GM12878 (cell line): ENCODE measurements around the gene TBCD. TPM values are rescaled to one million over a fixed set of nuclear protein-coding genes. Genes with fewer than 3 reads are reported as not detected.

ENCODE experiments used
- ATAC-seq: fragments of 200-7000 bp; cut with Tn5 transposase; 3 replicates; pipeline ENCODE4 v1.9.1; 2020; ENCODE audit warnings: mild to moderate bottlenecking, moderate library complexity
- BruUV-seq: library from RNA; stranded (reverse); fragments of 400-500 nt; replicated peaks from 2 replicates; lab custom pipeline; 2021; lab: Mats Ljungman, UMichigan
- CTCF ChIA-PET: fragments of 300-600 bp; sonication (Branson Sonifier 250); formaldehyde crosslinking; extraction: SDS; loops from one replicate; lab custom pipeline; 2021; ENCODE audit warnings: inconsistent platforms; lab: Yijun Ruan, JAX
- POLR2A ChIA-PET: fragments of 350-600 bp; formaldehyde crosslinking; extraction: SDS; loops from one replicate; lab custom pipeline; 2021; ENCODE audit warnings: inconsistent platforms; lab: Charles Lee
- RAD21 ChIA-PET: fragments of 300-600 bp; sonication (Branson Sonifier 250); formaldehyde crosslinking; loops from one replicate; lab custom pipeline; 2023; ENCODE audit warnings: antibody characterized with exemption; ENCODE audit not compliant: unreplicated experiment; lab: Charles Lee
- SMC1A ChIA-PET: fragments of 300-600 bp; sonication (Branson Sonifier 250); formaldehyde crosslinking; loops from one replicate; lab custom pipeline; 2023; ENCODE audit not compliant: unreplicated experiment, uncharacterized antibody; lab: Charles Lee
- DNase-seq: peaks from one replicate; pipeline ENCODE4 v3.0.0-alpha.2; 2011; ENCODE audit warnings: low read depth, low spot score
- FAIRE-seq: peaks from 3 replicates; lab custom pipeline; 2011; peaks lifted over from hg19 to GRCh38; lab: Jason Lieb, UNC
- H2AFZ ChIP-seq: 2 replicates; pipeline ENCODE4 v1.6.0; 2011; ENCODE audit warnings: low read depth, low read length, control low read depth; ENCODE audit not compliant: control insufficient read depth
- H3K27ac ChIP-seq: 2 replicates; pipeline ENCODE4 v1.5.1; 2011; ENCODE audit warnings: control low read depth; ENCODE audit not compliant: control insufficient read depth, insufficient read depth
- H3K27me3 ChIP-seq, 2 experiments: replicated peaks in 1 of 2; 2 replicates each; pipeline versions ENCODE4 v1.6.0 to v1.6.1; 2011; ENCODE audit warnings: low read length in 1 of 2; ENCODE audit not compliant: control insufficient read depth in 2 of 2, insufficient read depth in 2 of 2
- H3K36me3 ChIP-seq, 2 experiments: 2 replicates each; pipeline ENCODE4 v1.5.1; 2011; ENCODE audit warnings: low read length in 1 of 2; ENCODE audit not compliant: control insufficient read depth in 2 of 2, insufficient read depth in 2 of 2
- H3K4me1 ChIP-seq: 2 replicates; pipeline ENCODE4 v1.6.1; 2011; ENCODE audit warnings: mild to moderate bottlenecking, low read length, moderate library complexity, mixed read lengths; ENCODE audit not compliant: control insufficient read depth, insufficient read depth
- H3K4me2 ChIP-seq: 2 replicates; pipeline ENCODE4 v1.6.0; 2011; ENCODE audit warnings: control low read depth; ENCODE audit not compliant: control insufficient read depth, insufficient read depth
- H3K4me3 ChIP-seq: fragments of 200-600 bp; sonication (generic); 2 replicates; pipeline ENCODE4 v1.5.1; 2016
- H3K79me2 ChIP-seq: 2 replicates; pipeline ENCODE4 v1.6.0; 2011; ENCODE audit warnings: low read length; ENCODE audit not compliant: control insufficient read depth, insufficient read depth
- H3K9ac ChIP-seq: 2 replicates; pipeline ENCODE4 v1.8.0; 2011; ENCODE audit warnings: low read length, control low read depth, mixed read lengths; ENCODE audit not compliant: control insufficient read depth, insufficient read depth
- H3K9me3 ChIP-seq: replicated peaks from 3 replicates; pipeline ENCODE4 v1.5.1; 2011; ENCODE audit warnings: mild to moderate bottlenecking, low read length; ENCODE audit not compliant: control insufficient read depth, insufficient read depth
- H4K20me1 ChIP-seq: 2 replicates; pipeline ENCODE4 v1.6.0; 2011; ENCODE audit not compliant: control insufficient read depth, insufficient read depth
- BRCA1 ChIP-seq: IDR thresholded peaks from 2 replicates; pipeline ENCODE4 v1.6.1; 2011; ENCODE audit warnings: low read depth, low read length, improper control_type of control experiment
- CREM ChIP-seq: IDR thresholded peaks from 2 replicates; pipeline ENCODE4 v1.6.1; 2014; ENCODE audit warnings: antibody characterized with exemption, low read depth
- EZH2 ChIP-seq: IDR thresholded peaks from 2 replicates; pipeline ENCODE4 v1.6.1; 2012; ENCODE audit warnings: low read depth, mild to moderate bottlenecking, control low read depth, inconsistent platforms, low read length, borderline replicate concordance; ENCODE audit not compliant: control insufficient read depth
- GATAD2B ChIP-seq: fragments of 450-650 bp; conservative IDR thresholded peaks from 2 replicates; pipeline ENCODE4 v1.6.1; 2017; ENCODE audit warnings: low read depth, mild to moderate bottlenecking, moderate library complexity
- HDAC2 ChIP-seq: fragments of 200-600 bp; sonication (generic); IDR thresholded peaks from 2 replicates; pipeline ENCODE4 v1.6.1; 2017
- MXI1 ChIP-seq: fragments of 150-350 bp; IDR thresholded peaks from 2 replicates; pipeline ENCODE4 v1.6.1; 2011; ENCODE audit warnings: low read depth, mild to moderate bottlenecking, inconsistent platforms, low read length, improper control_type of control experiment
- NFYB ChIP-seq: IDR thresholded peaks from 2 replicates; pipeline ENCODE4 v1.6.1; 2011; ENCODE audit warnings: low read depth, mild to moderate bottlenecking, low read length, improper control_type of control experiment, moderate library complexity; ENCODE audit not compliant: insufficient read depth
- SIX5 ChIP-seq: IDR thresholded peaks from 2 replicates; pipeline ENCODE4 v1.6.1; 2011; ENCODE audit warnings: mild to moderate bottlenecking, low read depth, low read length, moderate library complexity; ENCODE audit not compliant: severe bottlenecking
- TAF1 ChIP-seq: IDR thresholded peaks from 2 replicates; pipeline ENCODE4 v1.6.1; 2011; ENCODE audit warnings: mild to moderate bottlenecking, low read depth, low read length, borderline replicate concordance
- ZBED1 ChIP-seq: IDR thresholded peaks from 2 replicates; pipeline ENCODE4 v1.6.1; 2016; ENCODE audit warnings: borderline replicate concordance
- ZNF274 ChIP-seq: IDR thresholded peaks from one replicate; pipeline ENCODE4 v1.8.0; 2011; ENCODE audit not compliant: insufficient read length, insufficient read depth
- WGBS: methylation state at CpG from one replicate; pipeline ENCODE4 v1.1.6; 2016; ENCODE audit warnings: low lambda C conversion rate; ENCODE audit not compliant: insufficient replicate concordance, insufficient coverage; ENCODE audit errors: missing lambda C conversion rate; 5-methylcytosine and 5-hydroxymethylcytosine counted together
- in situ Hi-C: fragments of 300-500 bp; cut with MboI; formaldehyde crosslinking; loops from 9 replicates; pipeline ENCODE4 v1.14.3; 2018; ENCODE audit warnings: mixed read lengths
- intact Hi-C: fragments of 100-400 bp; cut with micrococcal nuclease; formaldehyde crosslinking; loops from one replicate; pipeline ENCODE4 v1.14.2; 2022; ENCODE audit not compliant: unreplicated experiment
- polyA plus RNA-seq, 11 experiments: library from polyadenylated mRNA; depleted of rRNA in 4 of 11; unstranded in 6 of 11; stranded (reverse) in 5 of 11; fragments of >200 nt; fragmentation: Nextera tagmentation in 4 of 11; fragmentation: Illumina TruSeq in 1 of 11; extraction: Ambion mirVana in 4 of 11; extraction: Trizol in 1 of 11; gene quantifications; 1 replicate in 1 of 11; 2 replicates in 10 of 11; pipeline versions ENCODE4 v1.2.1 to v1.2.3, GENCODE V29; 2011 to 2016; ENCODE audit warnings: inconsistent platforms in 2 of 11, missing spikeins in 2 of 11, low read depth in 1 of 11
- total RNA-seq, 4 experiments: library from RNA; depleted of rRNA in 3 of 4; stranded (reverse); fragments of >200 nt in 3 of 4; fragmentation: Illumina TruSeq in 1 of 4; extraction: Trizol in 1 of 4; gene quantifications; 2 replicates each; pipeline versions ENCODE4 v1.2.1 to v1.2.3, GENCODE V29; 2013 to 2021
- TF ChIP-seq, protein P1 (sequence below): IDR thresholded peaks from 2 replicates; pipeline ENCODE4 v1.6.1; 2012; ENCODE audit warnings: improper control_type of control experiment, low read depth, low read length; ENCODE audit not compliant: insufficient replicate concordance
- TF ChIP-seq, protein P2 (sequence below): fragments of 450-650 bp; IDR thresholded peaks from 2 replicates; pipeline ENCODE4 v1.6.1; 2016; ENCODE audit warnings: mild to moderate bottlenecking, moderate library complexity, borderline replicate concordance

The TBCD gene
- total and polyA plus RNA-seq, 10 of the 15 experiments (the other 5 are each of a cell fraction or from before 2014, with no cell fraction given) = 10.3 to 114 (median 52.4) TPM

DNA sequence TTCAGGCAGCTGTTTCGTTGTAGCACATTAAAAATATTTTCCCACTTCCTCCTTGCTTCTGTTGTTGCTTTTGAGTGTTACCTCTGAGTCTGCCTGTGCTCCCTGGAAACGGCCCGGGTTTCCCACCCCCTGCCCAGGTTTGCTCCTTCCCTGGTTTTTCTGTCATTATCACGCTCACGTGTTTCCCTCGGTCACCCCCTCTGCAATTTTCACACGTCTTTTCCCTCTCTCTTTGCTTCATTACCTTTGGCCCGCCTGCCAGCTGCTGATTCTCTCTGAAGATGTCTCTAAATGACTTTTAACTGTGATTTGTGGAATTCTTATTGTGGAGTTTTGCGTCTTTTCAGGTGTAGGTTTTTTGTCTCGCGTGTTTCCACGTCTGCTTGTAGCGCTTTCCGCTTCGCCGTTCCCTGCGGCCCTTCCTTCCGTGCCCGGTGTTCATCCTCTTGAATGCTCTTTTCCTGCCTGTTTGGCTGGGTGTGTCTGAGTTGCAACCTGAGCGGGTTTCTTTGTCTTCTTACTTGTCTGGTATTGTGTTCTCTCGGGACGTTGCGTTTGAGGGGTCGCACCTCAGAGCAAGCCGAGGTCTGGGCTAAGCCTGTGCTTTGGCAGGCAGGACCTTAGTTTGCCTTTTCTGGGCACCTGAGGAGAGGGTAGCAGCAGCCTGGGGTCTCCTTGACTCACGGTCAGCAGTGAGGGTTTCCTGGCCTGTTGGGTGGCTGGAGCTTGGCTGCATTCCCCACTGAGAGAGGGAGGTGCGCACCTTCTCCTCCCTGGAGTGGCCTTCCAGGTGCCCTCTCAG lies 184.3 kb downstream of the TBCD start (continued):
- TF ChIP-seq, protein P1, sequence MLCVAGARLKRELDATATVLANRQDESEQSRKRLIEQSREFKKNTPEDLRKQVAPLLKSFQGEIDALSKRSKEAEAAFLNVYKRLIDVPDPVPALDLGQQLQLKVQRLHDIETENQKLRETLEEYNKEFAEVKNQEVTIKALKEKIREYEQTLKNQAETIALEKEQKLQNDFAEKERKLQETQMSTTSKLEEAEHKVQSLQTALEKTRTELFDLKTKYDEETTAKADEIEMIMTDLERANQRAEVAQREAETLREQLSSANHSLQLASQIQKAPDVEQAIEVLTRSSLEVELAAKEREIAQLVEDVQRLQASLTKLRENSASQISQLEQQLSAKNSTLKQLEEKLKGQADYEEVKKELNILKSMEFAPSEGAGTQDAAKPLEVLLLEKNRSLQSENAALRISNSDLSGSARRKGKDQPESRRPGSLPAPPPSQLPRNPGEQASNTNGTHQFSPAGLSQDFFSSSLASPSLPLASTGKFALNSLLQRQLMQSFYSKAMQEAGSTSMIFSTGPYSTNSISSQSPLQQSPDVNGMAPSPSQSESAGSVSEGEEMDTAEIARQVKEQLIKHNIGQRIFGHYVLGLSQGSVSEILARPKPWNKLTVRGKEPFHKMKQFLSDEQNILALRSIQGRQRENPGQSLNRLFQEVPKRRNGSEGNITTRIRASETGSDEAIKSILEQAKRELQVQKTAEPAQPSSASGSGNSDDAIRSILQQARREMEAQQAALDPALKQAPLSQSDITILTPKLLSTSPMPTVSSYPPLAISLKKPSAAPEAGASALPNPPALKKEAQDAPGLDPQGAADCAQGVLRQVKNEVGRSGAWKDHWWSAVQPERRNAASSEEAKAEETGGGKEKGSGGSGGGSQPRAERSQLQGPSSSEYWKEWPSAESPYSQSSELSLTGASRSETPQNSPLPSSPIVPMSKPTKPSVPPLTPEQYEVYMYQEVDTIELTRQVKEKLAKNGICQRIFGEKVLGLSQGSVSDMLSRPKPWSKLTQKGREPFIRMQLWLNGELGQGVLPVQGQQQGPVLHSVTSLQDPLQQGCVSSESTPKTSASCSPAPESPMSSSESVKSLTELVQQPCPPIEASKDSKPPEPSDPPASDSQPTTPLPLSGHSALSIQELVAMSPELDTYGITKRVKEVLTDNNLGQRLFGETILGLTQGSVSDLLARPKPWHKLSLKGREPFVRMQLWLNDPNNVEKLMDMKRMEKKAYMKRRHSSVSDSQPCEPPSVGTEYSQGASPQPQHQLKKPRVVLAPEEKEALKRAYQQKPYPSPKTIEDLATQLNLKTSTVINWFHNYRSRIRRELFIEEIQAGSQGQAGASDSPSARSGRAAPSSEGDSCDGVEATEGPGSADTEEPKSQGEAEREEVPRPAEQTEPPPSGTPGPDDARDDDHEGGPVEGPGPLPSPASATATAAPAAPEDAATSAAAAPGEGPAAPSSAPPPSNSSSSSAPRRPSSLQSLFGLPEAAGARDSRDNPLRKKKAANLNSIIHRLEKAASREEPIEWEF = no peak
- TF ChIP-seq TAF1 = no peak
- no peak for TF ChIP-seq HDAC2
- no peak for TF ChIP-seq EZH2
- no peak for TF ChIP-seq BRCA1
- no peak for TF ChIP-seq CREM
- TF ChIP-seq ZNF274 = no peak
- TF ChIP-seq, all 136 proteins: peak for 0

DNA sequence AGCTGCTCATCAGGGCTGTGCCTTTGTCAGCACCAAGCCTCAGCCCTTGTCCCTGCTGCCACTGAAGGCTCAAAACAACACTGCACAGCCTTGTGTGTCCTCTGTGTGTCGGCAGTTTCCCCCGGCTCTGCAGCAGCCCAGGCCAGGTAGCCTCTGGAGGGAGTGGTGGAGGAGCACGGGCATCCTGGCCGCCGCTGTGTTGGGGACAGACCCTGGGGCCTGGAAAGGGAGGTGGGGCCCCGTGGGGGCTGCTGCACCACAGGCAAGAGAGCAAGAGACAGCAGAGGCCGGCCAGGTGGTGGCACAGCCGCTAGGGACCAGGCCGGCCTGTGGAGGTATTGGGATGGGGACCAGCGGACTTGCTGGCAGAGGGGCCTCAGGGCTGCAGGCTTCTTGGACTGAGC lies 184.9 kb downstream of the TBCD start:
- ChIA-PET POLR2A (no interaction called here), RAD21 (no interaction called here), CTCF (no interaction called here), SMC1A (no interaction called here)
- no peak overlapping the region for H3K27ac ChIP-seq
- H3K4me2 ChIP-seq = no peak overlapping the region
- 90% methylated on average over 10 of the region's 10 CpGs for WGBS
- ATAC-seq (no peak), DNase-seq (no peak), FAIRE-seq (no peak)
- H3K27me3 ChIP-seq = no peaks in the 10 kb centered on the region
- in situ Hi-C loops = no loop called here
- H4K20me1 ChIP-seq = no peaks in the 10 kb centered on the region
- H3K79me2 ChIP-seq = no peaks in the 10 kb centered on the region
- no peak overlapping the region for H3K9ac ChIP-seq
- no TSS peak for BruUV-seq
- peaks cover 15 to 32% of the 10 kb centered on the region in 2 experiments; a peak in 3 of 4 replicates for H3K36me3 ChIP-seq
- H3K4me1 ChIP-seq = no peaks in the 10 kb centered on the region
- H3K4me3 ChIP-seq = no peak overlapping the region
- H2AFZ ChIP-seq = no peak overlapping the region
- no peaks in the 10 kb centered on the region; the same call in 2 of the 3 replicates for H3K9me3 ChIP-seq
- intact Hi-C loops = no loop called here
- no peak for TF ChIP-seq ZBED1
- no peak for TF ChIP-seq NFYB
- TF ChIP-seq, protein P2, sequence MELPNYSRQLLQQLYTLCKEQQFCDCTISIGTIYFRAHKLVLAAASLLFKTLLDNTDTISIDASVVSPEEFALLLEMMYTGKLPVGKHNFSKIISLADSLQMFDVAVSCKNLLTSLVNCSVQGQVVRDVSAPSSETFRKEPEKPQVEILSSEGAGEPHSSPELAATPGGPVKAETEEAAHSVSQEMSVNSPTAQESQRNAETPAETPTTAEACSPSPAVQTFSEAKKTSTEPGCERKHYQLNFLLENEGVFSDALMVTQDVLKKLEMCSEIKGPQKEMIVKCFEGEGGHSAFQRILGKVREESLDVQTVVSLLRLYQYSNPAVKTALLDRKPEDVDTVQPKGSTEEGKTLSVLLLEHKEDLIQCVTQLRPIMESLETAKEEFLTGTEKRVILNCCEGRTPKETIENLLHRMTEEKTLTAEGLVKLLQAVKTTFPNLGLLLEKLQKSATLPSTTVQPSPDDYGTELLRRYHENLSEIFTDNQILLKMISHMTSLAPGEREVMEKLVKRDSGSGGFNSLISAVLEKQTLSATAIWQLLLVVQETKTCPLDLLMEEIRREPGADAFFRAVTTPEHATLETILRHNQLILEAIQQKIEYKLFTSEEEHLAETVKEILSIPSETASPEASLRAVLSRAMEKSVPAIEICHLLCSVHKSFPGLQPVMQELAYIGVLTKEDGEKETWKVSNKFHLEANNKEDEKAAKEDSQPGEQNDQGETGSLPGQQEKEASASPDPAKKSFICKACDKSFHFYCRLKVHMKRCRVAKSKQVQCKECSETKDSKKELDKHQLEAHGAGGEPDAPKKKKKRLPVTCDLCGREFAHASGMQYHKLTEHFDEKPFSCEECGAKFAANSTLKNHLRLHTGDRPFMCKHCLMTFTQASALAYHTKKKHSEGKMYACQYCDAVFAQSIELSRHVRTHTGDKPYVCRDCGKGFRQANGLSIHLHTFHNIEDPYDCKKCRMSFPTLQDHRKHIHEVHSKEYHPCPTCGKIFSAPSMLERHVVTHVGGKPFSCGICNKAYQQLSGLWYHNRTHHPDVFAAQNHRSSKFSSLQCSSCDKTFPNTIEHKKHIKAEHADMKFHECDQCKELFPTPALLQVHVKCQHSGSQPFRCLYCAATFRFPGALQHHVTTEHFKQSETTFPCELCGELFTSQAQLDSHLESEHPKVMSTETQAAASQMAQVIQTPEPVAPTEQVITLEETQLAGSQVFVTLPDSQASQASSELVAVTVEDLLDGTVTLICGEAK = no peak
- no peak for TF ChIP-seq SIX5
- TF ChIP-seq MXI1 = no peak
- TF ChIP-seq GATAD2B = no peak
